Muscle of leg (tissue), 11 donors: Measurements from ENCODE around the gene CPSF4L. TPM values are rescaled to one million over a fixed set of nuclear protein-coding genes. Genes with fewer than 3 reads are reported as not detected.

Source experiments
- DNase-seq: peaks from one replicate; pipeline ENCODE4 v3.0.0; 2013
- H3K27ac ChIP-seq: one replicate; pipeline ENCODE4 v1.5.1; 2013; ENCODE audit warnings: mild to moderate bottlenecking, low read length, control low read depth
- H3K27me3 ChIP-seq: one replicate; pipeline ENCODE4 v1.6.1; 2013; ENCODE audit warnings: low read length; ENCODE audit not compliant: control insufficient read depth, insufficient read depth
- H3K36me3 ChIP-seq: one replicate; pipeline ENCODE4 v1.6.1; 2013; ENCODE audit warnings: low read length; ENCODE audit not compliant: control insufficient read depth, insufficient read depth
- H3K4me1 ChIP-seq: one replicate; pipeline ENCODE4 v1.6.1; 2013; ENCODE audit warnings: low read length; ENCODE audit not compliant: control insufficient read depth, insufficient read depth
- H3K4me3 ChIP-seq: one replicate; pipeline ENCODE4 v1.5.1; 2013; ENCODE audit warnings: low read length, control low read depth
- H3K9me3 ChIP-seq: replicated peaks from 2 replicates; pipeline ENCODE4 v1.6.1; 2013; ENCODE audit warnings: low read depth, low read length; ENCODE audit not compliant: control insufficient read depth
- WGBS: methylation state at CpG from one replicate; pipeline ENCODE4 v1.1.5; 2013; ENCODE audit warnings: missing lambda C conversion rate; ENCODE audit not compliant: insufficient coverage; 5-methylcytosine and 5-hydroxymethylcytosine counted together
- polyA plus RNA-seq, 8 donors: library from polyadenylated mRNA; unstranded; fragments of 120-200 nt; gene quantifications; one replicate each; pipeline versions ENCODE4 v1.2.1 to v1.2.3, GENCODE V29; 2013; ENCODE audit warnings: inconsistent platforms in 1 of 8, low replicate concordance in 1 of 8; ENCODE audit not compliant: insufficient read length in 8 of 8, insufficient read depth in 1 of 8
- total RNA-seq: library from RNA; stranded (reverse); fragments of 120-200 nt; gene quantifications from one replicate; pipeline ENCODE4 v1.2.4, GENCODE V29; 2013

CPSF4L gene
- total and polyA plus RNA-seq, 9 donors: not detected

DNA sequence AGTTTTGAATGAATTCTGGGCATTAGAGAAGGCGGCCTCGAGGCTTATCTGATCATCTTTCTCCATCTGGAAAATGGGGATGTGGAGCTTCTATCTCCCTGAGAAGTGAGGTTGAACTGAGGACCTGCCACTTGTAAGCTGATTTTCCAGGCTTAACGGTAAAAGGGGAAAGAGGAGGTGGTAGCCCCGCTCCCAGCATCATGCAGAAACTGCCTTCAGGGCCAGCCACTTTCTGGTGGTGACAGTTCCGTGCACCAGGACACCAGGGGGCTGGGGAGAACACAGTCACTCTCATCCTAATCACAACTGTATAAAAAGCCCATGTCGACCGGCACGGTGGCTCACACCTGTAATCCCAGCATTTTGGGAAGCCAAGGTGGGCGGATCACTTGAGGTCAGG, 20.9 kb upstream of the CPSF4L start:
- 94% methylated on average over 2 of the region's 9 CpGs for WGBS
- Histone ChIP-seq H3K27me3 (no peaks in the 10 kb centered on the region), H3K4me1 (peaks cover 40% of the 10 kb centered on the region), H3K36me3 (peaks cover 27% of the 10 kb centered on the region), H3K27ac (no peak overlapping the region), H3K9me3 (no peaks in the 10 kb centered on the region), H3K4me3 (no peak overlapping the region)
- DNase-seq: no peak

DNA sequence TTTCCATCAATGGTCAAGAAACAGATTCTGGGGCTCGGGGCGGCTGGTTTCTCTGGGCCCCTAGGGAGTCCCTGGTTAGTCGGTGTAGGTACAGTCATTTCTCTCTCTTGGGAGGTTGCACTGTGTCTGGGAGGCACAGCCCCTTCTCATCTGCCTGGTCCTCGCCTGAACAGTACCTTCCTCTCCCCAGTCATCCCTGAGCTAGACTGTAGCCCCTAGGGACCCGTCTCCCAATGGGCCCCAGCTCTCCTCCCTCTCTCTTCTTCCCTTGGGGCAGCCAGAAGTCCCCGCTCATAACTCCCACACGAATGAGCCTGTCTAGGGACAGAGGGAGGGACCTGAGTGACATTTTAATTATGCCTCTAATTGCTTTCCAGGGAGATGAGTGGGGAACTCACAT, 20.2 kb upstream of the CPSF4L start:
- Histone ChIP-seq H3K4me1 (peaks cover 40% of the 10 kb centered on the region), H3K36me3 (peaks cover 27% of the 10 kb centered on the region), H3K4me3 (no peak overlapping the region), H3K27ac (no peak overlapping the region), H3K9me3 (no peaks in the 10 kb centered on the region), H3K27me3 (no peaks in the 10 kb centered on the region)
- DNase-seq: no peak
- no CpG with 5 or more reads among the region's 7 CpGs for WGBS

DNA sequence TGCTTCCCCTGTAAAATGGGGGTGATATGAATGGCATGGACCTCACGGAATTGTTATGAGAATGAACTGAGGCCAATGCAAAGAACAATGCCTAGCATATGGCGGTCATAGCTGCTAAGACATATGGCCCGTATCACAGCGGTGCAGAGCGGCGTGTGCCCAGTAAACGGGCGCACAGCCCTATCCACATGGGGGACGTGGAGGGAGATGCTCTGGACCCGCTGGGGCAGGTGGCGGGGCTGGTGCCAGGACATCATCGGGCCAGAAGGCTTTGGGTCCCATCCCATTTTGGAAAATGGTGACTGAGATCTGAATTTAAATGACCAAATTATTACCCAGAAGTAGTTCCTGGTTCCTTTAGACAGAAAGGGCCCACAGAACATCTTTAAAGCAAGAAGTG, 18.5 kb upstream of the CPSF4L start:
- no peaks in the 10 kb centered on the region for H3K9me3 ChIP-seq
- H3K4me1 ChIP-seq: peaks cover 36% of the 10 kb centered on the region
- H3K36me3 ChIP-seq: peaks cover 11% of the 10 kb centered on the region
- DNase-seq: no peak
- no peaks in the 10 kb centered on the region for H3K27me3 ChIP-seq
- no peak overlapping the region for H3K4me3 ChIP-seq
- WGBS: 96% methylated on average over 4 of the region's 12 CpGs
- H3K27ac ChIP-seq: no peak overlapping the region

DNA sequence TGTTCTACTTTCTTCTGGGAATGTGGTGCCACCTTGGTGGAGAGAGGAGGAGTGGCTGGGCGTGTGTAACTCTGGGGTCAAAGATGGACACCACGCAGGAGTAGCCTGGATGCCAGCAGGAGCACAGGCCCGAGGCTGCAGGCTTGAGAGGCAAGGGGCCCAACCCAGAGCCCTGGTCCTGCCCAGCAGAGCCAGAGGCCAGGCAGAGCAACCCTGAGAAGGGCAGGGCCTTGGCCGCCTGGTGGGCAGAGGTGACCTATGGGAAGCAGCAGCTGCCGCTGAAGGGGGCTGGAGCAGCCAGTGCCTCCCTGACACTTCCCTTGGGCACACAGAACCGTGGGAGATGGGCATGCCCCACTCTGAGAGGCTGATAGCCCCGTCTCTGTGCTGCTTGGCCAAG, 18.0 kb upstream of the CPSF4L start:
- WGBS: 80% methylated on average over 4 of the region's 7 CpGs
- H3K9me3 ChIP-seq: no peaks in the 10 kb centered on the region
- H3K36me3 ChIP-seq: peaks cover 7% of the 10 kb centered on the region
- H3K27me3 ChIP-seq: no peaks in the 10 kb centered on the region
- H3K4me3 ChIP-seq: no peak overlapping the region
- no peak overlapping the region for H3K27ac ChIP-seq
- DNase-seq: no peak
- H3K4me1 ChIP-seq: peaks cover 32% of the 10 kb centered on the region

DNA sequence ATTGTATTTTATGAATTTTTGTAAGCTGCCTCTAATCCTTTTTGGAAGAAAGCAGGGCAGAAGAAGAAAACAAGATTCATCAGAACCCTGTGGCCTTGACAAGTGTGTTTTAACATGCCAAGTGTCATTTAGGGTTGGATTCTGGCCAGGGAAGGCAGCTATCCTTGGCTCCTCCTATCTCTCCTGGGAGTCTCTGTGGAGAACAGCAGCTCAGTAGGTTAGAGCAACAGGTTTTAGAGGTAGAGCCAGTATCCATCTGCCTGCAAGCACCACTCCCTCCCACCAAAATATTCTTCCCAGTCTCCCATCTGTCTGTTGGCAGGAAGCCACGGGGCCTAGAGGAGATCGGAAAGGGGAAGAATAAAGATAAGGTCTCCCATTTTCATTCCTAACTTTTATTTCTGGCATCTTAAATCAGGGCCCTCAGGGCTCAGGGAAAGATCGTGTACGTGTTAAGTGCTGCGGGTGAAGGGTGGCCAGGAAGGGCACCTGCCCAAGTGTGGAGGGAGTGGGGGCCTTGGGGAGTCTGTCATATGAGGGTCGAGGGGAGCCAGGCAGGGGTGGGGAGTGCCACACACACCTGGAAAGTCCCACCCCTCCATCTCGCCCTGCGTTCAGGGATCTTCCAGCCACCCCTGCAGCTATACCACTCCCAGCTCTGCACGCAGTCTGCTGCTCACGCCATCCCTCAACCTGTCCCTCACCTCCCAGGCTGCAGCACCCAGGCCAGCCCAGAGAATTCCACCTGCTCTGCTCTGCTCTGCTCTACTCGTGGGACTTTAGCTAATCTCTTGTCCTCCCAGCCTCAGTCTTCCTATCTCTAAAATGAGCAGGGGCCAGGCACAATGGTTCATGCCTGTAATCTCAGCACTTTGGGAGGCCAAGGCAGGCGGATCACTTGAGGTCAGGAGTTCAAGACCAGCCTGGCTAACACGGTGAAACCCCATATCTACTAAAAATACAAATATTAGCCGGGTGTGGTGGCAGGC, 17.1 kb upstream of the CPSF4L start:
- H3K4me1 ChIP-seq: peaks cover 22% of the 10 kb centered on the region
- no peaks in the 10 kb centered on the region for H3K9me3 ChIP-seq
- H3K27me3 ChIP-seq: no peaks in the 10 kb centered on the region
- H3K27ac ChIP-seq: no peak overlapping the region
- 43% methylated on average over 5 of the region's 14 CpGs for WGBS
- DNase-seq: peak; percentile 80
- H3K4me3 ChIP-seq: no peak overlapping the region
- peaks cover 7% of the 10 kb centered on the region for H3K36me3 ChIP-seq

DNA sequence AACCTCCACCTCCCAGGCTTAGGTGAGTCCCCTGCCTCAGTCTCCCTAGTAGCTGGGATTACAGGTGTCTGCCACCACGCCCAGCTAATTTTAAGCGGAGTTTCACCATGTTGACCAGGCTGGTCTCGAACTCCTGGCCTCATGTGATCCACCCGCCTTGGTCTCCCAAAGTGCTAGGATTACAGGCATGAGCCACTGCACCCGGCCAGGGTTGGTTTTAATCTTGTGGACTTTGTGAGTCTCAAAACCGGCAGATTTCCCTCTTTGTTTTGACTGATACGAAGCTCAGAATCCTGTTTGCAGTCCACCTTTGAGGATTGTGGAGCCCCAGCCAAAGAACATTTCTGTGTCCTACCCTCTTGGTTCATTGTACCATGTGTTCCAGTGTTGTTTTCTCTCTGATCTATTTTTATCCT, 16.4 kb upstream of the CPSF4L start:
- WGBS: 60% methylated on average over 5 of the region's 7 CpGs
- peaks cover 15% of the 10 kb centered on the region for H3K4me1 ChIP-seq
- H3K27ac ChIP-seq: no peak overlapping the region
- no peak overlapping the region for H3K4me3 ChIP-seq
- no peaks in the 10 kb centered on the region for H3K9me3 ChIP-seq
- no peaks in the 10 kb centered on the region for H3K27me3 ChIP-seq
- no peak for DNase-seq
- peaks cover 7% of the 10 kb centered on the region for H3K36me3 ChIP-seq

DNA sequence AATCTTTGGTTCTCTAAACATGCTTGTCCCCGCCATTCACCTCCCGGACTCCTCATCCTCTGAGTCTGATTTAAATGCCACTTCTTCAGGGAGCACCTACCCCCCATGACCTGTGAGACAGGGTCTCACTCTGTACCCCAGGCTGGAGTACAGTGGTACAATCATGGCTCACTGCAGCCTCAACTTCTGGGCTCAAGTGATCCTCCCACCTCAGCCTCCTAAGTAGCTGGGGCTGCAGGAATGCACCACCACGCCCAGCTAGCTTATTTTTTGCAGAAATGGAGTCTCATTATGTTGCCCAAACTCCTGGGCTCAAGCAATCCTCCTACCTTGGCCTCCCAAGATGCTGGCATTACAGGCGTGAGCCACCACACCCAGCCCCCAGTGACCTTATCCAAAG, 12.8 kb upstream of the CPSF4L start:
- no peak overlapping the region for H3K4me3 ChIP-seq
- no peak for DNase-seq
- H3K27ac ChIP-seq: no peak overlapping the region
- WGBS: 90% methylated on average over 4 of the region's 4 CpGs
- H3K4me1 ChIP-seq: peaks cover 15% of the 10 kb centered on the region
- H3K9me3 ChIP-seq: peaks cover 3% of the 10 kb centered on the region
- H3K27me3 ChIP-seq: no peaks in the 10 kb centered on the region
- H3K36me3 ChIP-seq: no peaks in the 10 kb centered on the region

DNA sequence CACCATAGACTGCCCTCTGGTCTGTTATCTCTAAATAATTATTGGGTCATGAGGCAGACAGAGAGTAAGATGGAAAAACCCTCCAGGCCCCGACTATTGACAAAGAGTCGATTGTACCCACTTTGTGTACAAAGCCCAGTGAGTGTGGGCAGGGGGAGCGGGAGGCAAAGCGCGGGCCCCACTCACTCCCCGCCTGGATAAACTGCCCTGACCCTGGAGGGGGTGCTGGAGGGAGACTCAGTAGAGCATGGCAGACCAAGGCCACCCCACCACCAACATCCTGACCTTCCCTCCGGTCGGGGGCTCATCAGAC, 11.2 kb upstream of the CPSF4L start:
- Histone ChIP-seq H3K4me3 (no peak overlapping the region), H3K27me3 (no peaks in the 10 kb centered on the region), H3K9me3 (peaks cover 3% of the 10 kb centered on the region), H3K4me1 (peaks cover 2% of the 10 kb centered on the region), H3K36me3 (no peaks in the 10 kb centered on the region), H3K27ac (no peak overlapping the region)
- no CpG with 5 or more reads among the region's 8 CpGs for WGBS
- no peak for DNase-seq

DNA sequence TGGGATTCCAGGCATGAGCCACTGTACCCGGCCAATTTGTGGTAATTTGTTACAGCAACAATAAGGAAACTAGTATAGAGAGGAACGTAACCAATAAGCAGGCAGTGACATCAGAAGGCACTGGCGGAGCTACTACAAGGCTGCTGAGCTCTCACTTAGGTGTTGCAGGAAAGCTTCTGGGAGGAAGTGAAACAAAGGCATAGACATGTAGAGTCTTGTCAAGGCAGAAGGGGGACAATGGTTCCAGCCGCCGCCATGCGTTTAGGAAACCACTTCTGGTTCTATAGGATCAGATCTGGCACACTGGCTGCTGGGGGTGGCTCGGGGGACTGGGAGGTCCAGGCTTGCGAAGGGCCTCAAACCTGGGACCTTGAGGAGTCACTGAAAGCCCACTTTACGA, 9.4 kb upstream of the CPSF4L start:
- no peak overlapping the region for H3K27ac ChIP-seq
- H3K4me1 ChIP-seq: no peaks in the 10 kb centered on the region
- no peaks in the 10 kb centered on the region for H3K27me3 ChIP-seq
- DNase-seq: no peak
- 90% methylated on average over 6 of the region's 9 CpGs for WGBS
- H3K9me3 ChIP-seq: peaks cover 3% of the 10 kb centered on the region
- no peaks in the 10 kb centered on the region for H3K36me3 ChIP-seq
- no peak overlapping the region for H3K4me3 ChIP-seq

DNA sequence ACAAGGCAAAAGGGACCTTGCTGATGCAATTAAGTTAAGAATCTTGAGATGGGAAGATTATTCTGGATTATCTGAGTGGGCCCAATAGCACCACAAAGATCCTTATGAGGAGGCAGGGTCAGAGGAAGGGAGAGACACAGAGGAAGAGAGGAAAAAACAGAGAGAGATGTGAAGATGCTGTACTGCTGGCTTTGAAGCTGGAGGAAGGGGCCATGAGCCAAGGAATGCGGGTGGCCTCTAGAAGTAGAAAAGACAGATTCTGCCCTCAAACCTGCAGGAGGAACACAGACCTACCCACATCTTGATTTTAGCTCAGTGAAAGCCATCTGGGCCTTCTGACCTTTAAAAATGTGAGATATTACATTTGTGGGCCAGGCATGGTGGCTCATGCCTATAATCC, 8.1 kb upstream of the CPSF4L start:
- H3K4me1 ChIP-seq: no peaks in the 10 kb centered on the region
- H3K27me3 ChIP-seq: no peaks in the 10 kb centered on the region
- no peak overlapping the region for H3K4me3 ChIP-seq
- H3K27ac ChIP-seq: no peak overlapping the region
- H3K9me3 ChIP-seq: peaks cover 3% of the 10 kb centered on the region
- WGBS: 57% methylated on average over 1 of the region's 1 CpG
- no peaks in the 10 kb centered on the region for H3K36me3 ChIP-seq
- DNase-seq: no peak

DNA sequence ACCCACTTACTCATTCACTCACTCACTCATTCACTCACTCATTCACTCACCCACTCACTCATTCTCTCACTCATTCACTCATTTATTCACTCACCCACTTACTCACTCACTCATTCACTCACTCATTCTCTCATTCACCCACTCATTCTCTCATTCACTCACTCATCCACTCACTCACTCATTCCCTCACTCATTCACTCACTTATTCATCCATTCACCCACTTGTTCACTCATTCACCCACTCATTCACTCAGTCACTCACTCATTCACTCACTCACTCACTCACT, 7.6 kb upstream of the CPSF4L start:
- no peak overlapping the region for H3K4me3 ChIP-seq
- H3K27me3 ChIP-seq: no peaks in the 10 kb centered on the region
- H3K9me3 ChIP-seq: peaks cover 3% of the 10 kb centered on the region
- DNase-seq: no peak
- H3K27ac ChIP-seq: no peak overlapping the region
- H3K36me3 ChIP-seq: no peaks in the 10 kb centered on the region
- no peaks in the 10 kb centered on the region for H3K4me1 ChIP-seq
